Endothelial cell of umbilical vein (primary cell): ENCODE measurements around the gene PABPN1.

ENCODE experiments used
- CTCF ChIP-seq, 2 donors: IDR thresholded peaks; 1 replicate in 1 of 2; 2 replicates in 1 of 2; pipeline ENCODE4 v1.5.1; 2011; ENCODE audit warnings: low read length in 2 of 2, mild to moderate bottlenecking in 2 of 2, moderate library complexity in 2 of 2, control low read depth in 1 of 2, inconsistent platforms in 1 of 2, low read depth in 1 of 2; ENCODE audit not compliant: insufficient read depth in 1 of 2; ENCODE audit errors: extremely low read depth in 1 of 2
- EZH2 ChIP-seq: IDR thresholded peaks from 2 replicates; pipeline ENCODE4 v1.6.1; 2012; ENCODE audit warnings: borderline replicate concordance, low read depth, mild to moderate bottlenecking, moderate library complexity, low read length, inconsistent platforms; ENCODE audit not compliant: severe bottlenecking
- FOS ChIP-seq: IDR thresholded peaks from 2 replicates; pipeline ENCODE4 v1.6.1; 2011; ENCODE audit warnings: mild to moderate bottlenecking, low read length, moderate library complexity, borderline replicate concordance; ENCODE audit not compliant: insufficient read depth
- JUN ChIP-seq: IDR thresholded peaks from 2 replicates; pipeline ENCODE4 v1.6.1; 2011; ENCODE audit warnings: borderline replicate concordance, low read depth; ENCODE audit not compliant: insufficient read length, insufficient read depth
- MAX ChIP-seq: IDR thresholded peaks from 2 replicates; pipeline ENCODE4 v1.6.1; 2011; ENCODE audit not compliant: insufficient read depth, insufficient read length
- MYC ChIP-seq: IDR thresholded peaks from one replicate; pipeline ENCODE4 v1.6.1; 2011; ENCODE audit warnings: mild to moderate bottlenecking, low read depth, low read length
- POLR2A ChIP-seq: IDR thresholded peaks from 2 replicates; pipeline ENCODE4 v1.6.1; 2012; ENCODE audit warnings: low read depth, mild to moderate bottlenecking, control low read depth, low read length
- POLR2AphosphoS5 ChIP-seq: IDR thresholded peaks from 2 replicates; pipeline ENCODE4 v1.6.1; 2012; ENCODE audit warnings: low read depth, mild to moderate bottlenecking, control low read depth, low read length, moderate library complexity; ENCODE audit not compliant: insufficient read depth

GRCh38 chr14:23361320-23361719, 40.1 kb downstream of the PABPN1 start:
- TF ChIP-seq POLR2AphosphoS5 (no peak), CTCF (IDR thresholded peaks at IDR 0.05; ENCODE audit: extremely low read depth in 1 of 2, insufficient read depth in 1 of 2, low read depth in 1 of 2, low read length in 2 of 2) (no peak), MYC (no peak), POLR2A (no peak), EZH2 (no peak), MAX (no peak), JUN (no peak), FOS (no peak)
